Sigmoid colon (tissue), 3 donors: ENCODE results near the gene SFRP4.

Experiments used
- POLR2A ChIP-seq, 2 donors: fragments of 450-650 bp; IDR thresholded peaks; one replicate each; pipeline ENCODE4 v1.6.1; 2016; ENCODE audit warnings: antibody characterized with exemption in 2 of 2, mild to moderate bottlenecking in 2 of 2, moderate library complexity in 2 of 2
- TF ChIP-seq, protein P1 (sequence below), 4 experiments: fragments of 450-650 bp in 3 of 4; fragments of 200-600 bp in 1 of 4; IDR thresholded peaks; one replicate each; pipeline ENCODE4 v1.5.1; 2016 to 2019; ENCODE audit warnings: antibody characterized with exemption in 4 of 4, mild to moderate bottlenecking in 3 of 4, moderate library complexity in 2 of 4

DNA sequence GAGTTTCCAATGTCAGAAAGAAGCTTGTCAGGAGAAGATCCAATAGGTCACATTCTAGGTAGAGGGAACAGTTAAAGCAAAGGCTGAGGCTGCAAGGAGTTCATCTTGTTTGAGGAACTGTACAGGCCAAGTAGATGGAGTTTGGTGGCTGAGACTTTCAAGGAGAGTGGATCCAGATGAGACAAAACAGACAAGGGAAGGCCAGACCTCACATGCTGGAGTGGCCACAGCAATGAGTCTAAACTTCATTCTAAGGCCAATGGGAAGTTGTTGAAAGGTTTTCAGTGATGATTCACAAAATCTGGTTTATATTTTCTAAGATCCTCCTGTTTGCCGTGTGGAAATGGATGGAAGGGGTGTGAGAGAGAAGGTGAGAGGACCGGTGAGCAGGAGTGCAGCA is 43.9 kb upstream of the SFRP4 start:
- TF ChIP-seq, protein P1, sequence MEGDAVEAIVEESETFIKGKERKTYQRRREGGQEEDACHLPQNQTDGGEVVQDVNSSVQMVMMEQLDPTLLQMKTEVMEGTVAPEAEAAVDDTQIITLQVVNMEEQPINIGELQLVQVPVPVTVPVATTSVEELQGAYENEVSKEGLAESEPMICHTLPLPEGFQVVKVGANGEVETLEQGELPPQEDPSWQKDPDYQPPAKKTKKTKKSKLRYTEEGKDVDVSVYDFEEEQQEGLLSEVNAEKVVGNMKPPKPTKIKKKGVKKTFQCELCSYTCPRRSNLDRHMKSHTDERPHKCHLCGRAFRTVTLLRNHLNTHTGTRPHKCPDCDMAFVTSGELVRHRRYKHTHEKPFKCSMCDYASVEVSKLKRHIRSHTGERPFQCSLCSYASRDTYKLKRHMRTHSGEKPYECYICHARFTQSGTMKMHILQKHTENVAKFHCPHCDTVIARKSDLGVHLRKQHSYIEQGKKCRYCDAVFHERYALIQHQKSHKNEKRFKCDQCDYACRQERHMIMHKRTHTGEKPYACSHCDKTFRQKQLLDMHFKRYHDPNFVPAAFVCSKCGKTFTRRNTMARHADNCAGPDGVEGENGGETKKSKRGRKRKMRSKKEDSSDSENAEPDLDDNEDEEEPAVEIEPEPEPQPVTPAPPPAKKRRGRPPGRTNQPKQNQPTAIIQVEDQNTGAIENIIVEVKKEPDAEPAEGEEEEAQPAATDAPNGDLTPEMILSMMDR (IDR thresholded peaks at IDR 0.05) = no peak
- no peak for TF ChIP-seq POLR2A (IDR thresholded peaks at IDR 0.05)
